CMK (cell line): ENCODE results near the gene MOSPD3.
"Not testable (repeated sequence)": the region's sequence is repeated elsewhere in the genome, so short reads cannot be mapped to it uniquely, and the experiment has no call there.

Experiments
- DNase-seq: peaks from one replicate; pipeline ENCODE4 v3.0.0-alpha.2; 2010; ENCODE audit warnings: low read depth

MOSPD3 gene

GRCh38 chr7:100626055-100626454, 13.7 kb downstream of the MOSPD3 start:
- DNase-seq: no peak

- DNase-seq: peak; percentile 72
Measured at GRCh38 chr7:100626530-100627237, 14.3 kb downstream of the MOSPD3 start.

GRCh38 chr7:100627238-100627549, 14.9 kb downstream of the MOSPD3 start:
- DNase-seq: no peak

GRCh38 chr7:100629117-100629716, 16.9 kb downstream of the MOSPD3 start:
- no peak for DNase-seq

GRCh38 chr7:100630066-100630465, 17.7 kb downstream of the MOSPD3 start:
- no peak for DNase-seq

GRCh38 chr7:100632951-100633717, 20.8 kb downstream of the MOSPD3 start:
- no peak for DNase-seq

GRCh38 chr7:100639995-100640516, 27.7 kb downstream of the MOSPD3 start:
- DNase-seq: no peak

GRCh38 chr7:100640517-100641440, 28.4 kb downstream of the MOSPD3 start:
- DNase-seq: peak; percentile 88

- peak; percentile 95 for DNase-seq
Measured at GRCh38 chr7:100641463-100641859, 29.1 kb downstream of the MOSPD3 start, which contains the start of gene TFR2. Gene TFR2 (minus strand): TSS chr7:100641552. CDS start chr7:100641509, 43 bp downstream.

- DNase-seq: no peak
Measured at GRCh38 chr7:100641860-100642533, 29.7 kb downstream of the MOSPD3 start.

- peak; percentile 88 for DNase-seq
Measured at GRCh38 chr7:100642534-100642907, 30.2 kb downstream of the MOSPD3 start.

GRCh38 chr7:100649826-100650565, 37.7 kb downstream of the MOSPD3 start:
- no peak for DNase-seq

GRCh38 chr7:100654908-100655831, 42.8 kb downstream of the MOSPD3 start:
- DNase-seq: no peak

GRCh38 chr7:100655908-100656674, 43.8 kb downstream of the MOSPD3 start, which contains the start of gene ACTL6B:
Gene ACTL6B (minus strand): TSS chr7:100656448. CDS start chr7:100656354, 94 bp downstream.
- DNase-seq: no peak

GRCh38 chr7:100662194-100662776, 49.9 kb downstream of the MOSPD3 start:
- DNase-seq: not testable (repeated sequence)
